GM13977 (cell line): ENCODE results near the gene AGRN.
"Not testable (repeated sequence)": the region's sequence is repeated elsewhere in the genome, so short reads cannot be mapped to it uniquely, and the experiment has no call there.

Experiments used
- DNase-seq: peaks from one replicate; pipeline ENCODE4 v3.0.0; 2012; ENCODE audit warnings: low spot score
- CTCF ChIP-seq: IDR thresholded peaks from 2 replicates; pipeline ENCODE4 v1.5.1; 2012; ENCODE audit warnings: mild to moderate bottlenecking, control low read depth; ENCODE audit not compliant: insufficient read depth; ENCODE audit errors: extremely low read depth, missing control alignments
- in situ Hi-C: fragments of 300-500 bp; cut with MboI; formaldehyde crosslinking; loops from one replicate; pipeline ENCODE4 v1.12.0; 2022; ENCODE audit warnings: low sequenced_read_pairs, low pct_unique_long_range_greater_than_20kb, mixed read lengths, inconsistent platforms; ENCODE audit not compliant: unreplicated experiment

The AGRN gene

GRCh38 chr1:981955-982558, 37.9 kb upstream of the AGRN start, which contains the start of gene PERM1:
PERM1 (minus strand) TSS chr1:982093; CDS start chr1:981029, 1,064 bp downstream.
- in situ Hi-C loops = no loop called here
- no peak for DNase-seq
- no peak for TF ChIP-seq CTCF

- no peak for TF ChIP-seq CTCF
- DNase-seq = no peak
- in situ Hi-C loops = no loop called here
Measured at GRCh38 chr1:982765-983436, 37.0 kb upstream of the AGRN start.

GRCh38 chr1:983798-984475, 36.0 kb upstream of the AGRN start:
- in situ Hi-C loops = no loop called here
- peak; percentile 85 for DNase-seq
- peak; percentile 92 for TF ChIP-seq CTCF

- no peak for TF ChIP-seq CTCF
- no peak for DNase-seq
- in situ Hi-C loops = no loop called here
Measured at GRCh38 chr1:984476-984814, 35.5 kb upstream of the AGRN start.

GRCh38 chr1:985126-985525, 34.8 kb upstream of the AGRN start:
- no peak for TF ChIP-seq CTCF
- in situ Hi-C loops = no loop called here
- no peak for DNase-seq

- in situ Hi-C loops, DNase-seq: not testable (repeated sequence)
Measured at GRCh38 chr1:988061-988460, 31.9 kb upstream of the AGRN start.

GRCh38 chr1:991275-991674, 28.6 kb upstream of the AGRN start:
- in situ Hi-C loops, DNase-seq: not testable (repeated sequence)
